ENCODE results near the gene TENT4B.

- no peak for TF ChIP-seq RAD21 (conservative IDR thresholded peaks at IDR 0.05 in 1 of 2, IDR thresholded peaks at IDR 0.05 in 1 of 2)
- no peak for TF ChIP-seq CBX8 (IDR thresholded peaks at IDR 0.05)
- no peak for TF ChIP-seq RCOR1 (IDR thresholded peaks at IDR 0.05; ENCODE audit: low read depth, low read length)
- no peak for TF ChIP-seq CTCF (IDR thresholded peaks at IDR 0.05)
- TF ChIP-seq, protein P1, sequence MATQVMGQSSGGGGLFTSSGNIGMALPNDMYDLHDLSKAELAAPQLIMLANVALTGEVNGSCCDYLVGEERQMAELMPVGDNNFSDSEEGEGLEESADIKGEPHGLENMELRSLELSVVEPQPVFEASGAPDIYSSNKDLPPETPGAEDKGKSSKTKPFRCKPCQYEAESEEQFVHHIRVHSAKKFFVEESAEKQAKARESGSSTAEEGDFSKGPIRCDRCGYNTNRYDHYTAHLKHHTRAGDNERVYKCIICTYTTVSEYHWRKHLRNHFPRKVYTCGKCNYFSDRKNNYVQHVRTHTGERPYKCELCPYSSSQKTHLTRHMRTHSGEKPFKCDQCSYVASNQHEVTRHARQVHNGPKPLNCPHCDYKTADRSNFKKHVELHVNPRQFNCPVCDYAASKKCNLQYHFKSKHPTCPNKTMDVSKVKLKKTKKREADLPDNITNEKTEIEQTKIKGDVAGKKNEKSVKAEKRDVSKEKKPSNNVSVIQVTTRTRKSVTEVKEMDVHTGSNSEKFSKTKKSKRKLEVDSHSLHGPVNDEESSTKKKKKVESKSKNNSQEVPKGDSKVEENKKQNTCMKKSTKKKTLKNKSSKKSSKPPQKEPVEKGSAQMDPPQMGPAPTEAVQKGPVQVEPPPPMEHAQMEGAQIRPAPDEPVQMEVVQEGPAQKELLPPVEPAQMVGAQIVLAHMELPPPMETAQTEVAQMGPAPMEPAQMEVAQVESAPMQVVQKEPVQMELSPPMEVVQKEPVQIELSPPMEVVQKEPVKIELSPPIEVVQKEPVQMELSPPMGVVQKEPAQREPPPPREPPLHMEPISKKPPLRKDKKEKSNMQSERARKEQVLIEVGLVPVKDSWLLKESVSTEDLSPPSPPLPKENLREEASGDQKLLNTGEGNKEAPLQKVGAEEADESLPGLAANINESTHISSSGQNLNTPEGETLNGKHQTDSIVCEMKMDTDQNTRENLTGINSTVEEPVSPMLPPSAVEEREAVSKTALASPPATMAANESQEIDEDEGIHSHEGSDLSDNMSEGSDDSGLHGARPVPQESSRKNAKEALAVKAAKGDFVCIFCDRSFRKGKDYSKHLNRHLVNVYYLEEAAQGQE (IDR thresholded peaks at IDR 0.05), result no peak
- no peak for TF ChIP-seq BCL3 (IDR thresholded peaks at IDR 0.05)
- TF ChIP-seq KDM1A (IDR thresholded peaks at IDR 0.05; ENCODE audit: low read depth), result no peak
- TF ChIP-seq CEBPB (IDR thresholded peaks at IDR 0.05), result no peak
- TF ChIP-seq BHLHE40 (IDR thresholded peaks at IDR 0.05; ENCODE audit: low read depth, low read length), result no peak
- TF ChIP-seq, protein P2, sequence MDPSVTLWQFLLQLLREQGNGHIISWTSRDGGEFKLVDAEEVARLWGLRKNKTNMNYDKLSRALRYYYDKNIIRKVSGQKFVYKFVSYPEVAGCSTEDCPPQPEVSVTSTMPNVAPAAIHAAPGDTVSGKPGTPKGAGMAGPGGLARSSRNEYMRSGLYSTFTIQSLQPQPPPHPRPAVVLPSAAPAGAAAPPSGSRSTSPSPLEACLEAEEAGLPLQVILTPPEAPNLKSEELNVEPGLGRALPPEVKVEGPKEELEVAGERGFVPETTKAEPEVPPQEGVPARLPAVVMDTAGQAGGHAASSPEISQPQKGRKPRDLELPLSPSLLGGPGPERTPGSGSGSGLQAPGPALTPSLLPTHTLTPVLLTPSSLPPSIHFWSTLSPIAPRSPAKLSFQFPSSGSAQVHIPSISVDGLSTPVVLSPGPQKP (IDR thresholded peaks at IDR 0.05; ENCODE audit: low read depth, low read length), result no peak
Measured at GRCh38 chr16:50192386-50193050, 39.4 kb downstream of the TENT4B start.

Data from A549 (cell line).